PC-9 (cell line): ENCODE measurements around the gene MGAT5. TPM values are rescaled to one million over a fixed set of nuclear protein-coding genes. Genes with fewer than 3 reads are reported as not detected.

Experiments used
- BruUV-seq: library from RNA; stranded (reverse); fragments of 400-500 nt; replicated peaks from 2 replicates; lab custom pipeline; 2021; lab: Mats Ljungman, UMichigan
- CTCF ChIA-PET: fragments of 300-600 bp; sonication (Branson Sonifier 250); formaldehyde crosslinking; loops from one replicate; lab custom pipeline; 2022; ENCODE audit warnings: antibody characterized with exemption; lab: Charles Lee
- POLR2A ChIA-PET: fragments of 300-600 bp; sonication (Branson Sonifier 250); formaldehyde crosslinking; loops from one replicate; lab custom pipeline; 2022; ENCODE audit warnings: antibody characterized with exemption; ENCODE audit not compliant: unreplicated experiment; lab: Charles Lee
- DNase-seq, 2 experiments: peaks; one replicate each; pipeline versions ENCODE4 v3.0.0 to v3.0.0-alpha.2; 2015 to 2022; ENCODE audit warnings: mixed read lengths in 1 of 2
- H2AFZ ChIP-seq: fragments of 200-600 bp; sonication (generic); 2 replicates; pipeline ENCODE4 v1.8.1; 2017; ENCODE audit warnings: antibody characterized with exemption
- H3F3A ChIP-seq: fragments of 200-600 bp; sonication (generic); 2 replicates; pipeline ENCODE4 v1.8.1; 2017; ENCODE audit warnings: antibody characterized with exemption, mild to moderate bottlenecking, low read depth; ENCODE audit not compliant: insufficient read depth
- H3K27ac ChIP-seq: fragments of 200-600 bp; sonication (generic); 2 replicates; pipeline ENCODE4 v1.6.1; 2016; ENCODE audit warnings: mixed run types
- H3K27me3 ChIP-seq: fragments of 200-600 bp; sonication (generic); 2 replicates; pipeline ENCODE4 v1.6.1; 2016; ENCODE audit warnings: low read depth, mixed run types; ENCODE audit not compliant: insufficient read depth
- H3K36me3 ChIP-seq: fragments of 200-600 bp; sonication (generic); 2 replicates; pipeline ENCODE4 v1.6.1; 2016; ENCODE audit warnings: low read depth, mixed run types
- H3K4me1 ChIP-seq: fragments of 200-600 bp; sonication (generic); replicated peaks from 2 replicates; pipeline ENCODE4 v1.6.1; 2016; ENCODE audit warnings: mixed run types; ENCODE audit not compliant: insufficient read depth
- H3K4me2 ChIP-seq: fragments of 200-600 bp; sonication (generic); 2 replicates; pipeline ENCODE4 v1.6.1; 2017; ENCODE audit warnings: mixed run types
- H3K4me3 ChIP-seq: fragments of 200-600 bp; sonication (generic); 2 replicates; pipeline ENCODE4 v1.6.1; 2016; ENCODE audit warnings: mixed run types
- H3K79me2 ChIP-seq: fragments of 200-600 bp; sonication (generic); 2 replicates; pipeline ENCODE4 v1.6.1; 2017; ENCODE audit warnings: low read depth, mixed run types
- H3K9me2 ChIP-seq: fragments of 200-600 bp; sonication (generic); 2 replicates; pipeline ENCODE4 v1.8.1; 2017; ENCODE audit warnings: mild to moderate bottlenecking; ENCODE audit not compliant: insufficient read depth
- H3K9me3 ChIP-seq: fragments of 200-600 bp; sonication (generic); 2 replicates; pipeline ENCODE4 v1.8.1; 2016; ENCODE audit warnings: low read depth; ENCODE audit not compliant: insufficient read depth
- H4K20me1 ChIP-seq: fragments of 200-600 bp; sonication (generic); 2 replicates; pipeline ENCODE4 v1.8.1; 2017; ENCODE audit not compliant: insufficient read depth
- EZH2 ChIP-seq: fragments of 200-600 bp; sonication (generic); IDR thresholded peaks from 2 replicates; pipeline ENCODE4 v1.8.0; 2017; ENCODE audit warnings: antibody characterized with exemption, low read depth
- intact Hi-C: fragments of 100-400 bp; cut with micrococcal nuclease; formaldehyde crosslinking; loops from one replicate; pipeline ENCODE4 v1.10.0; 2022; ENCODE audit not compliant: unreplicated experiment
- total RNA-seq: library from RNA; stranded (reverse); gene quantifications from 2 replicates; pipeline ENCODE4 v1.2.3, GENCODE V29; 2021
- TF ChIP-seq, protein P1 (sequence below): fragments of 200-600 bp; sonication (generic); conservative IDR thresholded peaks from 2 replicates; pipeline ENCODE4 v1.6.1; 2017; ENCODE audit warnings: mixed run types, antibody characterized with exemption, mild to moderate bottlenecking, moderate library complexity

MGAT5 gene
- total RNA-seq, 1 experiment from 2014 or later: 33.5 TPM

DNA sequence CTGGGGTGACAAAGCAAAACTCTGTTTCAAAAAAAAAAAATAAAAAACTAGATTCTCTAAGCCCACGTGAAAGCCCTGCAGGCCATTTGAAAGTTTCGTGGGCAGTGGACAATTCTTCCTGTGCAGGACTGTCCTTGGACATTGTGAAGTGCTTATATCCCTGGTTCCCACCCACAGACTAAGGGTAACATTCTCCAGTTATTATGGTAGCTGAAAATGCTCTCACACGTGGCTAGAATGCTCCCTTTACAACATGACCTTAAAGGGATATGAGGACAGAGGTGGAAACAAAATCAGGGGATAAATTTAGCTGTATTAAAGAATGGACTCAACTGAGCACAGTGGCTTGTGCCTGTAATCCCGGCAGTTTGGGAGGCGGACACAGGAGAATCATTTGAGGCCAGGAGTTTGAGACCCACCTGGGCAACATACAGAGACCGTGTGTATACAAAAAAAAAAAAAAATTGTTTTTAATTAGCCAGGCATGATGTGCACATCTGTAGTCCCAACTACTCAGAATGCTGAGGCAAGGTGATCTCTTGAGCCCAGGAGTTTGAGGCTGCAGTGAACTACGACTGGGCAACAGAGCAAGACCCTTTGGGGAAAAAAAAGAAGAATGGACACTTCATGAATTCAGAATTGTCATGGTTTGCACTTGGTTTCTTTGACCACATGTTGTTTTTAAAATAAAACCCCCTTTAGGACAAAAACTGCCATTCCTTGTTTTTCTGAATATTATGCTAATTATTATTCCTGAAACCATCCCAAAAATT is 167.9 kb downstream of the MGAT5 start:
- no peak overlapping the region for H2AFZ ChIP-seq
- H3K4me2 ChIP-seq: no peak overlapping the region
- H3K79me2 ChIP-seq: no peaks in the 10 kb centered on the region
- H3K27me3 ChIP-seq: no peaks in the 10 kb centered on the region
- ChIA-PET CTCF (no interaction called here), POLR2A (no interaction called here)
- H3K27ac ChIP-seq: no peak overlapping the region
- DNase-seq: no peak
- intact Hi-C loops: no loop called here
- no peaks in the 10 kb centered on the region for H3K4me1 ChIP-seq
- H3K9me2 ChIP-seq: no peaks in the 10 kb centered on the region
- no peaks in the 10 kb centered on the region for H3K36me3 ChIP-seq
- BruUV-seq: no TSS peak
- no peak for TF ChIP-seq EZH2
- TF ChIP-seq, protein P1, sequence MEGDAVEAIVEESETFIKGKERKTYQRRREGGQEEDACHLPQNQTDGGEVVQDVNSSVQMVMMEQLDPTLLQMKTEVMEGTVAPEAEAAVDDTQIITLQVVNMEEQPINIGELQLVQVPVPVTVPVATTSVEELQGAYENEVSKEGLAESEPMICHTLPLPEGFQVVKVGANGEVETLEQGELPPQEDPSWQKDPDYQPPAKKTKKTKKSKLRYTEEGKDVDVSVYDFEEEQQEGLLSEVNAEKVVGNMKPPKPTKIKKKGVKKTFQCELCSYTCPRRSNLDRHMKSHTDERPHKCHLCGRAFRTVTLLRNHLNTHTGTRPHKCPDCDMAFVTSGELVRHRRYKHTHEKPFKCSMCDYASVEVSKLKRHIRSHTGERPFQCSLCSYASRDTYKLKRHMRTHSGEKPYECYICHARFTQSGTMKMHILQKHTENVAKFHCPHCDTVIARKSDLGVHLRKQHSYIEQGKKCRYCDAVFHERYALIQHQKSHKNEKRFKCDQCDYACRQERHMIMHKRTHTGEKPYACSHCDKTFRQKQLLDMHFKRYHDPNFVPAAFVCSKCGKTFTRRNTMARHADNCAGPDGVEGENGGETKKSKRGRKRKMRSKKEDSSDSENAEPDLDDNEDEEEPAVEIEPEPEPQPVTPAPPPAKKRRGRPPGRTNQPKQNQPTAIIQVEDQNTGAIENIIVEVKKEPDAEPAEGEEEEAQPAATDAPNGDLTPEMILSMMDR: no peak
- H3K9me3 ChIP-seq: no peaks in the 10 kb centered on the region
- H3F3A ChIP-seq: no peaks in the 10 kb centered on the region
- no peak overlapping the region for H3K4me3 ChIP-seq
- H4K20me1 ChIP-seq: no peaks in the 10 kb centered on the region

DNA sequence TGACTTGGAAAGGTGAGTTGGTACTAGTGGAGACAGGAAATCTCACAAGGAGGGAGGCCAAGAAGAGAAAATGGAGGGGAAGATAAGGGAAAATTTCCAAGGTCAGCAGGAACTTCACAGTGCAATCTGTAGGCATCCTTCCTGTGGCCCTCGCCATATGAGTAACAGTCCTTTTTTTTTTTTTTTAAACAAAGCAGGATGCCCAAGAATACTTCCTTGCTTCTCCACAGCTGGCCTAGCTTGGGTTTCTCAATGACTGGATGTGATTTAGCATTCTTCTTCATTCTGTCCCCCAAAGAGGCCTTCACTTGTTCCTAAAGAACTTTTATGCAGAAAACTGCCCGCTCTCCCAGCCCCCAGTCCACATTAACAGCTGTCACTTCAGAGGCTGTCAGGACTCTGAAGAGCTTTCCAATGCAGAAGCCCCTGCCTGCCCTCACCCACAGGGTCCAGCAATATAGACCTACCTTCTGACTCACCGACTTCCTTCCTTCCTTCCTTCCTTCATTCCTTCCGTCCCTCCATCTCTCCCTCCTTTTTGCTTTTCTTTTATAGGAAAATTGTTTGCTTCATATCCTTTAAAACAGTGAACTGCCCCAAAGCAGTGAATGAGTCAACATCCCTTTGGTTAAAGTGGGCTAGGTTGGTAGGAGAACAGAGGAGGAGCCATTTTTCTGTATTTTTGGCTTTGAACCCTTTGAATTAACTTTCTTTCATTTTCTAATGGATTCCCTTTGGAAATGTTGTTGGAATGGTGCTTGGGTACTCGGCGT is 172.0 kb downstream of the MGAT5 start:
- no TSS peak for BruUV-seq

DNA sequence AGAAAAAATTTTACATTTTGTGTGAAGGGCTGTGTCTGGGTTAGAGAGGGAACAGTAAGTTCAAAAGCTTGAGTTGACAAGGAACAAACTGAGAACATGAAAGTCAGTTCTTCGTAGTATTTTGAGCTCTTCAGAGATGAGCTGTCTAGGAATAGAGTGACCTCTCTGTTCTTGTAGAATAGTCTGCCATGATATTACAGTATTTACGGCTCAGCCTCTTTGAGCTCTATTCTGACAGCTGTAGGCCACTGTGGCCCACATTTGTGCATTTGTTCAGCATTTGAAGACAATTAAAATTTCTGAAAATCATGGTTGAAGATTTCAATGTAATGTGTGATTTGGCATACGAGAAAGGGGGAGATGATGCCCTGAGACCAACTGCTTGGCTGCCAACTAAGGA is 172.8 kb downstream of the MGAT5 start:
- CTCF ChIA-PET: no interaction called here

More for the DNA sequence above, 172.0 kb downstream of the MGAT5 start:
- no peaks in the 10 kb centered on the region for H3K9me3 ChIP-seq
- POLR2A ChIA-PET: interaction anchor here (0.6 kb wide), 1 partner anchor 19 kb away, joined by 3 read pairs; no protein-coding TSS in a partner anchor
- TF ChIP-seq EZH2: no peak
- TF ChIP-seq, protein P1: no peak
- no peak overlapping the region for H2AFZ ChIP-seq
- no peaks in the 10 kb centered on the region for H3K36me3 ChIP-seq
- H3K27me3 ChIP-seq: no peaks in the 10 kb centered on the region
- CTCF ChIA-PET: no interaction called here
- no peaks in the 10 kb centered on the region for H4K20me1 ChIP-seq
- DNase-seq: no peak
- no peaks in the 10 kb centered on the region for H3K79me2 ChIP-seq
- H3F3A ChIP-seq: no peaks in the 10 kb centered on the region
- H3K4me1 ChIP-seq: no peaks in the 10 kb centered on the region
- H3K4me2 ChIP-seq: no peak overlapping the region
- H3K9me2 ChIP-seq: no peaks in the 10 kb centered on the region; the same call in 1 of the 2 replicates
- intact Hi-C loops: no loop called here
- H3K27ac ChIP-seq: no peak overlapping the region
- H3K4me3 ChIP-seq: no peak overlapping the region

More for the DNA sequence above, 172.8 kb downstream of the MGAT5 start:
- Histone ChIP-seq H4K20me1 (no peaks in the 10 kb centered on the region), H3K4me3 (no peak overlapping the region), H3K27me3 (no peaks in the 10 kb centered on the region), H3K4me2 (no peak overlapping the region), H3K27ac (no peak overlapping the region), H3K79me2 (no peaks in the 10 kb centered on the region), H3K4me1 (peaks cover 7% of the 10 kb centered on the region), H3F3A (peaks cover 6% of the 10 kb centered on the region), H3K36me3 (no peaks in the 10 kb centered on the region), H2AFZ (no peak overlapping the region), H3K9me2 (no peaks in the 10 kb centered on the region; the same call in 1 of the 2 replicates), H3K9me3 (no peaks in the 10 kb centered on the region)
- BruUV-seq: no TSS peak
- POLR2A ChIA-PET: no interaction called here
- intact Hi-C loops: no loop called here
- TF ChIP-seq, protein P1: no peak
- no peak for TF ChIP-seq EZH2
- no peak for DNase-seq
